ENCODE measurements around the gene HMGXB3.
A peak's percentile ranks its signal among the peaks of the same experiment; 100 is the strongest.
"Not testable (repeated sequence)": the region's sequence is repeated elsewhere in the genome, so short reads cannot be mapped to it uniquely, and the experiment has no call there.

HMGXB3 gene

GRCh38 chr5:150079909-150080461 lies 79.4 kb downstream of the HMGXB3 start:
- Histone ChIP-seq H3K4me2 (peak overlapping the region; percentile 86), H4K20me1 (no peaks in the 10 kb centered on the region), H3K27ac (peak overlapping the region; percentile 82), H3K4me3 (no peak overlapping the region), H3K9ac (no peak overlapping the region), H3K4me1 (peaks cover 67% of the 10 kb centered on the region), H3K36me3 (no peaks in the 10 kb centered on the region), H3K27me3 (no peaks in the 10 kb centered on the region), H3K9me3 (no peaks in the 10 kb centered on the region)
- no peak for TF ChIP-seq Cebpa-rat (IDR thresholded peaks at IDR 0.05)

GRCh38 chr5:150080696-150081435 lies 80.3 kb downstream of the HMGXB3 start:
- no peaks in the 10 kb centered on the region for H3K27me3 ChIP-seq
- H3K4me1 ChIP-seq, result peaks cover 73% of the 10 kb centered on the region
- no peaks in the 10 kb centered on the region for H3K36me3 ChIP-seq

GRCh38 chr5:150081541-150082283 lies 81.2 kb downstream of the HMGXB3 start:
- Histone ChIP-seq H3K9ac (peak overlapping the region; percentile 72), H3K4me1 (peaks cover 76% of the 10 kb centered on the region), H3K9me3 (no peaks in the 10 kb centered on the region), H3K27me3 (no peaks in the 10 kb centered on the region), H3K4me2 (peak overlapping the region; percentile 86), H3K4me3 (peak overlapping the region; percentile 36; the same call in 1 of the 2 replicates), H4K20me1 (no peaks in the 10 kb centered on the region), H3K27ac (peak overlapping the region; percentile 82), H3K36me3 (no peaks in the 10 kb centered on the region)
- no peak for TF ChIP-seq Cebpa-rat (IDR thresholded peaks at IDR 0.05)

More at GRCh38 chr5:150080696-150081435, 80.3 kb downstream of the HMGXB3 start:
- Histone ChIP-seq H3K9ac (peak overlapping the region; percentile 72), H3K9me3 (no peaks in the 10 kb centered on the region), H3K4me2 (peak overlapping the region; percentile 86), H4K20me1 (no peaks in the 10 kb centered on the region), H3K27ac (peak overlapping the region; percentile 82), H3K4me3 (no peak overlapping the region)
- TF ChIP-seq Cebpa-rat (IDR thresholded peaks at IDR 0.05), result no peak

- peak overlapping the region; percentile 72 for H3K9ac ChIP-seq
- H3K36me3 ChIP-seq, result no peaks in the 10 kb centered on the region
- H3K27me3 ChIP-seq, result no peaks in the 10 kb centered on the region
- H4K20me1 ChIP-seq, result no peaks in the 10 kb centered on the region
- H3K27ac ChIP-seq, result peak overlapping the region; percentile 82
- H3K4me2 ChIP-seq, result peak overlapping the region; percentile 86
- H3K9me3 ChIP-seq, result no peaks in the 10 kb centered on the region
- TF ChIP-seq Cebpa-rat (IDR thresholded peaks at IDR 0.05), result no peak
- H3K4me1 ChIP-seq, result peaks cover 76% of the 10 kb centered on the region
- peak overlapping the region; percentile 42; the same call in 1 of the 2 replicates for H3K4me3 ChIP-seq
Observed at GRCh38 chr5:150082374-150082773, 81.8 kb downstream of the HMGXB3 start.

- H3K27ac ChIP-seq, result peak overlapping the region; percentile 82
- H3K4me1 ChIP-seq, result peaks cover 76% of the 10 kb centered on the region
- H4K20me1 ChIP-seq, result no peaks in the 10 kb centered on the region
- H3K27me3 ChIP-seq, result no peaks in the 10 kb centered on the region
- peak overlapping the region; percentile 42; the same call in 1 of the 2 replicates for H3K4me3 ChIP-seq
- no peaks in the 10 kb centered on the region for H3K36me3 ChIP-seq
- peak overlapping the region; percentile 86 for H3K4me2 ChIP-seq
- H3K9ac ChIP-seq, result peak overlapping the region; percentile 53; the same call in 1 of the 2 replicates
- TF ChIP-seq Cebpa-rat (IDR thresholded peaks at IDR 0.05), result no peak
- no peaks in the 10 kb centered on the region for H3K9me3 ChIP-seq
Observed at GRCh38 chr5:150082889-150083288, 82.3 kb downstream of the HMGXB3 start.

GRCh38 chr5:150084754-150085153 lies 84.2 kb downstream of the HMGXB3 start:
- not testable (repeated sequence) for H4K20me1 ChIP-seq, H3K9ac ChIP-seq, H3K9me3 ChIP-seq, H3K36me3 ChIP-seq, H3K4me3 ChIP-seq, H3K27me3 ChIP-seq
- Histone ChIP-seq H3K4me2 (peak overlapping the region; percentile 51), H3K4me1 (peaks cover 78% of the 10 kb centered on the region), H3K27ac (peak overlapping the region; percentile 35; the same call in 1 of the 2 replicates)

GRCh38 chr5:150085191-150085912 lies 84.8 kb downstream of the HMGXB3 start:
- Histone ChIP-seq H3K27ac (0 out of 2 replicates have a peak overlapping the region, but pooled peaks have one; percentile 7), H3K27me3 (no peaks in the 10 kb centered on the region), H3K4me3 (no peak overlapping the region), H3K9me3 (no peaks in the 10 kb centered on the region), H3K4me2 (no peak overlapping the region), H3K9ac (no peak overlapping the region), H4K20me1 (no peaks in the 10 kb centered on the region), H3K4me1 (peaks cover 72% of the 10 kb centered on the region), H3K36me3 (no peaks in the 10 kb centered on the region)
- TF ChIP-seq Cebpa-rat (IDR thresholded peaks at IDR 0.05), result no peak

GRCh38 chr5:150085950-150086715 lies 85.6 kb downstream of the HMGXB3 start, which contains the start of gene CSF1R:
TSS of gene CSF1R (minus strand) at chr5:150086554. CDS start at chr5:150086427, 127 bp downstream.
- H3K27me3 ChIP-seq, result no peaks in the 10 kb centered on the region
- H3K4me1 ChIP-seq, result peaks cover 64% of the 10 kb centered on the region
- no peak for TF ChIP-seq Cebpa-rat (IDR thresholded peaks at IDR 0.05)
- H3K4me2 ChIP-seq, result no peak within 1 kb of the TSS
- peak within 1 kb of the TSS; percentile 24; the same call in 1 of the 2 replicates for H3K27ac ChIP-seq
- no peaks in the 10 kb centered on the region for H4K20me1 ChIP-seq
- H3K4me3 ChIP-seq, result no peak within 1 kb of the TSS
- H3K9me3 ChIP-seq, result no peaks in the 10 kb centered on the region
- H3K36me3 ChIP-seq, result no peaks in the 10 kb centered on the region
- H3K9ac ChIP-seq, result no peak within 1 kb of the TSS
